A549 (cell line): ENCODE results near the gene GSX1.

Experiments
- BCL3 ChIP-seq: fragments of >200 bp; sonication (Bioruptor Twin); formaldehyde crosslinking; IDR thresholded peaks from 3 replicates; pipeline ENCODE4 v1.6.1; 2016
- EHMT2 ChIP-seq: fragments of 200-600 bp; sonication (generic); IDR thresholded peaks from 2 replicates; pipeline ENCODE4 v1.6.1; 2016; ENCODE audit warnings: antibody characterized with exemption, low read depth, mild to moderate bottlenecking, moderate library complexity
- ELK1 ChIP-seq: fragments of 150-350 bp; IDR thresholded peaks from 2 replicates; pipeline ENCODE4 v1.6.1; 2014; ENCODE audit warnings: low read depth, mild to moderate bottlenecking, low read length
- EP300 ChIP-seq, 2 experiments: fragments of >200 bp; sonication (Bioruptor Twin); formaldehyde crosslinking; IDR thresholded peaks; 2 replicates in 1 of 2; 3 replicates in 1 of 2; pipeline ENCODE4 v1.6.1; 2016 to 2017
- HDAC2 ChIP-seq: fragments of 200-600 bp; sonication (generic); IDR thresholded peaks from 2 replicates; pipeline ENCODE4 v1.6.1; 2016
- JUNB ChIP-seq: fragments of >200 bp; sonication (Bioruptor Twin); formaldehyde crosslinking; IDR thresholded peaks from 2 replicates; pipeline ENCODE4 v1.6.1; 2016
- MAZ ChIP-seq: fragments of 150-350 bp; IDR thresholded peaks from 2 replicates; pipeline ENCODE4 v1.6.1; 2014; ENCODE audit warnings: antibody characterized with exemption, low read depth, low read length, borderline replicate concordance
- POLR2A ChIP-seq: IDR thresholded peaks from 2 replicates; pipeline ENCODE4 v1.6.1; 2012; ENCODE audit warnings: mild to moderate bottlenecking, low read length
- POLR2AphosphoS2 ChIP-seq: conservative IDR thresholded peaks from 2 replicates; pipeline ENCODE4 v1.6.1; 2012; ENCODE audit warnings: low read length, improper control_type of control experiment, inconsistent platforms
- USF2 ChIP-seq: fragments of 450-650 bp; IDR thresholded peaks from 2 replicates; pipeline ENCODE4 v1.6.1; 2014; ENCODE audit warnings: antibody characterized with exemption
- TF ChIP-seq, protein P1 (sequence below): IDR thresholded peaks from 2 replicates; pipeline ENCODE4 v1.6.1; 2012
- TF ChIP-seq, protein P2 (sequence below): fragments of >200 bp; sonication (Bioruptor Twin); formaldehyde crosslinking; IDR thresholded peaks from 3 replicates; pipeline ENCODE4 v1.5.1; 2016
- TF ChIP-seq, protein P3 (sequence below): fragments of 200-600 bp; sonication (generic); IDR thresholded peaks from 2 replicates; pipeline ENCODE4 v1.6.1; 2016; ENCODE audit warnings: antibody characterized with exemption, mild to moderate bottlenecking, moderate library complexity
- TF ChIP-seq, protein P4 (sequence below): fragments of >200 bp; sonication (Bioruptor Twin); formaldehyde crosslinking; IDR thresholded peaks from 2 replicates; pipeline ENCODE4 v1.6.1; 2016

GRCh38 chr13:27808851-27809550, 16.7 kb downstream of the GSX1 start:
- TF ChIP-seq, protein P1, sequence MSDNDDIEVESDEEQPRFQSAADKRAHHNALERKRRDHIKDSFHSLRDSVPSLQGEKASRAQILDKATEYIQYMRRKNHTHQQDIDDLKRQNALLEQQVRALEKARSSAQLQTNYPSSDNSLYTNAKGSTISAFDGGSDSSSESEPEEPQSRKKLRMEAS, result no peak
- TF ChIP-seq, protein P2, sequence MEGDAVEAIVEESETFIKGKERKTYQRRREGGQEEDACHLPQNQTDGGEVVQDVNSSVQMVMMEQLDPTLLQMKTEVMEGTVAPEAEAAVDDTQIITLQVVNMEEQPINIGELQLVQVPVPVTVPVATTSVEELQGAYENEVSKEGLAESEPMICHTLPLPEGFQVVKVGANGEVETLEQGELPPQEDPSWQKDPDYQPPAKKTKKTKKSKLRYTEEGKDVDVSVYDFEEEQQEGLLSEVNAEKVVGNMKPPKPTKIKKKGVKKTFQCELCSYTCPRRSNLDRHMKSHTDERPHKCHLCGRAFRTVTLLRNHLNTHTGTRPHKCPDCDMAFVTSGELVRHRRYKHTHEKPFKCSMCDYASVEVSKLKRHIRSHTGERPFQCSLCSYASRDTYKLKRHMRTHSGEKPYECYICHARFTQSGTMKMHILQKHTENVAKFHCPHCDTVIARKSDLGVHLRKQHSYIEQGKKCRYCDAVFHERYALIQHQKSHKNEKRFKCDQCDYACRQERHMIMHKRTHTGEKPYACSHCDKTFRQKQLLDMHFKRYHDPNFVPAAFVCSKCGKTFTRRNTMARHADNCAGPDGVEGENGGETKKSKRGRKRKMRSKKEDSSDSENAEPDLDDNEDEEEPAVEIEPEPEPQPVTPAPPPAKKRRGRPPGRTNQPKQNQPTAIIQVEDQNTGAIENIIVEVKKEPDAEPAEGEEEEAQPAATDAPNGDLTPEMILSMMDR, result no peak
- TF ChIP-seq EP300 (IDR thresholded peaks at IDR 0.05) (no peak), BCL3 (no peak), HDAC2 (no peak), POLR2A (no peak), EHMT2 (no peak), POLR2AphosphoS2 (no peak), USF2 (no peak), ELK1 (no peak), JUNB (no peak), MAZ (no peak)
- TF ChIP-seq, protein P3, sequence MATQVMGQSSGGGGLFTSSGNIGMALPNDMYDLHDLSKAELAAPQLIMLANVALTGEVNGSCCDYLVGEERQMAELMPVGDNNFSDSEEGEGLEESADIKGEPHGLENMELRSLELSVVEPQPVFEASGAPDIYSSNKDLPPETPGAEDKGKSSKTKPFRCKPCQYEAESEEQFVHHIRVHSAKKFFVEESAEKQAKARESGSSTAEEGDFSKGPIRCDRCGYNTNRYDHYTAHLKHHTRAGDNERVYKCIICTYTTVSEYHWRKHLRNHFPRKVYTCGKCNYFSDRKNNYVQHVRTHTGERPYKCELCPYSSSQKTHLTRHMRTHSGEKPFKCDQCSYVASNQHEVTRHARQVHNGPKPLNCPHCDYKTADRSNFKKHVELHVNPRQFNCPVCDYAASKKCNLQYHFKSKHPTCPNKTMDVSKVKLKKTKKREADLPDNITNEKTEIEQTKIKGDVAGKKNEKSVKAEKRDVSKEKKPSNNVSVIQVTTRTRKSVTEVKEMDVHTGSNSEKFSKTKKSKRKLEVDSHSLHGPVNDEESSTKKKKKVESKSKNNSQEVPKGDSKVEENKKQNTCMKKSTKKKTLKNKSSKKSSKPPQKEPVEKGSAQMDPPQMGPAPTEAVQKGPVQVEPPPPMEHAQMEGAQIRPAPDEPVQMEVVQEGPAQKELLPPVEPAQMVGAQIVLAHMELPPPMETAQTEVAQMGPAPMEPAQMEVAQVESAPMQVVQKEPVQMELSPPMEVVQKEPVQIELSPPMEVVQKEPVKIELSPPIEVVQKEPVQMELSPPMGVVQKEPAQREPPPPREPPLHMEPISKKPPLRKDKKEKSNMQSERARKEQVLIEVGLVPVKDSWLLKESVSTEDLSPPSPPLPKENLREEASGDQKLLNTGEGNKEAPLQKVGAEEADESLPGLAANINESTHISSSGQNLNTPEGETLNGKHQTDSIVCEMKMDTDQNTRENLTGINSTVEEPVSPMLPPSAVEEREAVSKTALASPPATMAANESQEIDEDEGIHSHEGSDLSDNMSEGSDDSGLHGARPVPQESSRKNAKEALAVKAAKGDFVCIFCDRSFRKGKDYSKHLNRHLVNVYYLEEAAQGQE, result no peak
- TF ChIP-seq, protein P4, sequence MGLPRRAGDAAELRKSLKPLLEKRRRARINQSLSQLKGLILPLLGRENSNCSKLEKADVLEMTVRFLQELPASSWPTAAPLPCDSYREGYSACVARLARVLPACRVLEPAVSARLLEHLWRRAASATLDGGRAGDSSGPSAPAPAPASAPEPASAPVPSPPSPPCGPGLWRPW, result no peak
